ENCODE data around the gene COA4. TPM values are rescaled to one million over a fixed set of nuclear protein-coding genes. Genes with fewer than 3 reads are reported as not detected.

The COA4 gene
- total RNA-seq, 1 donor from 2014 or later, result 48.1 TPM

DNA sequence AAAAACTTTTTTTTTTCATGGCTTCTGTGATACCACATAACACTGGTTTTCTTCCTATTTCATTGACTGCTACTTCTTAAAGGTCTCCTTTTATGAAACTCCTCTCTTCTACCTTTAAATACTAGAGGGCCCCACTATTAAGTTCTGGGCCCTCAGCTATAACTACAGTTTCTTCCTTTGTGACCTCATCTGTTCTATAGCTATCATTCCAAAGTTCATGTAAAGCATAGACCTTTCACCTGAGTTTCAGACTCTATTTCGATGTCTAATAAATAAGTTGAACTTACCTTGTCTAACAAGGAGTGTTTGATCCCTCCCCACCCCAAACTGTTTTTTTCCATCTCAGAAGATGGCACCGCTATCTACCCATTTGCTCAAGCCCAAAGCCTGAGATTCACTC, 35.4 kb upstream of the COA4 start:
- H3K27me3 ChIP-seq, result no peaks in the 10 kb centered on the region
- no peaks in the 10 kb centered on the region for H3K9me3 ChIP-seq
- no peak overlapping the region for H3K4me3 ChIP-seq
- TF ChIP-seq, protein P1, sequence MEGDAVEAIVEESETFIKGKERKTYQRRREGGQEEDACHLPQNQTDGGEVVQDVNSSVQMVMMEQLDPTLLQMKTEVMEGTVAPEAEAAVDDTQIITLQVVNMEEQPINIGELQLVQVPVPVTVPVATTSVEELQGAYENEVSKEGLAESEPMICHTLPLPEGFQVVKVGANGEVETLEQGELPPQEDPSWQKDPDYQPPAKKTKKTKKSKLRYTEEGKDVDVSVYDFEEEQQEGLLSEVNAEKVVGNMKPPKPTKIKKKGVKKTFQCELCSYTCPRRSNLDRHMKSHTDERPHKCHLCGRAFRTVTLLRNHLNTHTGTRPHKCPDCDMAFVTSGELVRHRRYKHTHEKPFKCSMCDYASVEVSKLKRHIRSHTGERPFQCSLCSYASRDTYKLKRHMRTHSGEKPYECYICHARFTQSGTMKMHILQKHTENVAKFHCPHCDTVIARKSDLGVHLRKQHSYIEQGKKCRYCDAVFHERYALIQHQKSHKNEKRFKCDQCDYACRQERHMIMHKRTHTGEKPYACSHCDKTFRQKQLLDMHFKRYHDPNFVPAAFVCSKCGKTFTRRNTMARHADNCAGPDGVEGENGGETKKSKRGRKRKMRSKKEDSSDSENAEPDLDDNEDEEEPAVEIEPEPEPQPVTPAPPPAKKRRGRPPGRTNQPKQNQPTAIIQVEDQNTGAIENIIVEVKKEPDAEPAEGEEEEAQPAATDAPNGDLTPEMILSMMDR (IDR thresholded peaks at IDR 0.05), result no peak
- DNase-seq (no peak), ATAC-seq (no peak)
- no peak overlapping the region for H3K27ac ChIP-seq
- intact Hi-C loops (cut with DNase I), result no loop called here
- no peaks in the 10 kb centered on the region for H3K4me1 ChIP-seq
- H3K36me3 ChIP-seq, result peaks cover 78% of the 10 kb centered on the region

DNA sequence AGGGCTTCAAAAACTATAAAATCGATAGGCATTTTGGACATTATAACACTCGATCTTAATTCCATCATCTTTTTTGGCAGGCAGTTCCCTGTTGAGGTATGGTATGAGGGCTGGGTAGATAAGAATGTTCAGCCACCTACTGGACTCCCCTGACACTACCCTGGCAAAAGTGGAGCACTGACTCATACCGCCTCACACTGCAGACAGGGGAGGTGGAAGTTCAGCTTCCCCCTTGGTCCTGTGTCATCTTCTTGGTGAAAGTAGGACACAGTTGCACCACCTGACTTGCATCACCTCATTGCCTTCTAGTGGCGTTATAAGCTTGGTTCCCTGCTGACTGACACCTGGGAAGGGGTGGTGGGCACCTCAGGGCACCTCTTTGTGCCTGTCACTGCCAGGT, 30.5 kb upstream of the COA4 start:
- Histone ChIP-seq H3K27ac (no peak overlapping the region), H3K9me3 (no peaks in the 10 kb centered on the region), H3K4me3 (no peak overlapping the region), H3K27me3 (no peaks in the 10 kb centered on the region), H3K4me1 (no peaks in the 10 kb centered on the region), H3K36me3 (peaks cover 51% of the 10 kb centered on the region)
- peak; percentile 96 for ATAC-seq
- DNase-seq, result no peak
- TF ChIP-seq, protein P1 (IDR thresholded peaks at IDR 0.05), result no peak
- intact Hi-C loops (cut with DNase I), result no loop called here

DNA sequence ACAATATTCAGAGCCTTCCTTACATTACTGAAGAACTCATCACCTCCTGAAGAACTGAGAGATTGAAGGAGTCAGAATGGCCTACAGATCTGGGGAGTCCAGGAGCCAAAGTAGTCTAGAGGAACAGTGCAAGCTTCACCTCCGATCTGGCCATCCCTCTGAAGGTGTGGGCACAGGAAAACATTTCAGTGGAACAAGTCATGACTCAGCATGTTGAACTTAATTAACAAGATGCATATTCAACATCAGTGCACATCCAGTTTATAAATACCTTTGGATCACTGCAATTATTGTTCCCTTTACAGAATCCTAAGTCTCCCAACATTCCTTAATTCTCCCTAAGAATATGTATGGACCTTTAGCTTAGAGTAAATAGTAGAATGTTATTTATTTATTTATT, 25.7 kb upstream of the COA4 start:
- DNase-seq, result no peak
- TF ChIP-seq, protein P1 (IDR thresholded peaks at IDR 0.05), result no peak
- Histone ChIP-seq H3K9me3 (no peaks in the 10 kb centered on the region), H3K27me3 (no peaks in the 10 kb centered on the region), H3K4me3 (no peak overlapping the region), H3K36me3 (peaks cover 36% of the 10 kb centered on the region), H3K4me1 (no peaks in the 10 kb centered on the region), H3K27ac (no peak overlapping the region)
- intact Hi-C loops (cut with DNase I), result no loop called here
- ATAC-seq, result no peak

DNA sequence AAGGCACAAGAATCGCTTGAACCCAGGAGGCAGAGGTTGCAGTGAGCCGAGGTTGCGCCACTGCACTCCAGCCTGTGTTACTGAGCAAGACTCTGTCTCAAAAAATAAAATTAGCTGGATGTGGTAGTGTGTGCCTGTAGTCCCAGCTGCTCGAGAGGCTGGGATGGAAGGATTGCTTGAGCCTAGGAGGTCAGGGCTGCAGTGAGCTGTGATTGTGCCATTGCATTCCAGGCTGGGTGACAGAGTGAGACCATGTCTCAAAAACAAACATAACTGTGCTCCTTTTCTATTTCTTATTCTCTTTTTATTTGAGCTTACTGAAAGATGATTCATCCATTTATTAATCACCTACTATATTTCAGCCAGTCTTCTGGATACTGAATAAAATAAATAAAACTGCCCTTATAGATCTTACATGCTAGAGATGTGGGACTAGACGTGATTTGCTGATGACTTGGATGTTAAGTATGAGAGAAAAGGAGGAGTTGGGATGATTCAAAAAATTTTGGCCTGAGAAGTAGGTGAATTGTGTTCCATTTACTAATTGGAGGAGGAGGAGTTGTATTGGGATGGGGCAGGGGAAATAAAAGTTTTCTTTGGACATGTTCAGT, 18.2 kb upstream of the COA4 start:
- intact Hi-C loops (cut with DNase I), result no loop called here
- TF ChIP-seq, protein P1 (IDR thresholded peaks at IDR 0.05), result no peak
- no peak overlapping the region for H3K4me3 ChIP-seq
- no peak overlapping the region for H3K27ac ChIP-seq
- no peak for DNase-seq
- H3K36me3 ChIP-seq, result peaks cover 36% of the 10 kb centered on the region
- H3K27me3 ChIP-seq, result no peaks in the 10 kb centered on the region
- ATAC-seq, result no peak
- no peaks in the 10 kb centered on the region for H3K9me3 ChIP-seq
- no peaks in the 10 kb centered on the region for H3K4me1 ChIP-seq

DNA sequence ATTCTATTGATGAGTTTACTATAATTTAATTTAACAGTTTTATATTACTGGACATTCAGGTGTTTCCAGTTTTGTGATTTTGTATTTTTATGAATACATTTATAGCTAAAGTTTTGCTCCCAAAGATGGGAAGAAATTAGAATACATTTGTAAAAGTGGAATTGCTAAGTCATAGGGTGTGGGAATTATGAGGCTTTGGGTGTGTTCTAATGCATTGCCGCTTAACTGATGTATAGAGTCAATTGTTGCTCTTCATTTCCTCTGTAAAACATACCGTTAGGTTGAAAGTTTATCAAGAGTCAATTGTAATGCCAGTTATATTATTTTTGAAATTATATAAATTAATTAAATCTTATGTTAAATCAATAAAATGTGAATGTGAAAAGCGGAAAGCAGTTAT, 16.4 kb upstream of the COA4 start:
- DNase-seq (no peak), ATAC-seq (no peak)
- H3K4me1 ChIP-seq, result no peaks in the 10 kb centered on the region
- no peaks in the 10 kb centered on the region for H3K9me3 ChIP-seq
- no peak overlapping the region for H3K4me3 ChIP-seq
- intact Hi-C loops (cut with DNase I), result no loop called here
- H3K27me3 ChIP-seq, result no peaks in the 10 kb centered on the region
- TF ChIP-seq, protein P1 (IDR thresholded peaks at IDR 0.05), result no peak
- H3K27ac ChIP-seq, result no peak overlapping the region
- peaks cover 38% of the 10 kb centered on the region for H3K36me3 ChIP-seq

DNA sequence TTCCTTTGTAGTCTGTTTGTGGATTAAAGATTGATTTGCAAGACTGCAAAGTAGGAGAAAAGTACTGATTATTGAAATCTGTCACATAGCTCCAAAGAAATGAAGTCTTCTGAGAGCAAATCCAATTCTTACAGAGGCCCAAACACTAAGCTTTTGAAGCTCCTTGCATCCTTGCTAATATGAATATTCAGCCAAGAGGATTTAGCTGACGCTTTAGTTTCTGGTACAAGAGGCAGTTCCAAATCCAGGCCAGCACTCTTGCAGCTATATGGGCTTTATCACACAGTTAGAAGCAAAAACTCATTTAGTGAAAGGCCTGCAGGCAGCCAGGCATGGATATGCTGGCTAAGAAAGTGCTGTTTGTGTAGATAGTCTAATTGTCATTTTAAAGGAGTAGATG, 12.9 kb upstream of the COA4 start:
- Histone ChIP-seq H3K9me3 (no peaks in the 10 kb centered on the region), H3K27me3 (no peaks in the 10 kb centered on the region), H3K4me3 (no peak overlapping the region), H3K36me3 (peaks cover 38% of the 10 kb centered on the region), H3K4me1 (no peaks in the 10 kb centered on the region), H3K27ac (no peak overlapping the region)
- DNase-seq (no peak), ATAC-seq (no peak)
- TF ChIP-seq, protein P1 (IDR thresholded peaks at IDR 0.05), result no peak
- intact Hi-C loops (cut with DNase I), result no loop called here
